GDM1 (cell line): Measurements from ENCODE around the gene PLEKHA7.
"Not testable (repeated sequence)": the region's sequence is repeated elsewhere in the genome, so short reads cannot be mapped to it uniquely, and the experiment has no call there.

Experiments used
- DNase-seq: peaks from one replicate; lab custom pipeline; 2025; lab: John Stamatoyannopoulos, UW

The PLEKHA7 gene

GRCh38 chr11:16880184-16880801 is 133.9 kb downstream of the PLEKHA7 start:
- no peak for DNase-seq

GRCh38 chr11:16879690-16880089 is 134.5 kb downstream of the PLEKHA7 start:
- no peak for DNase-seq

- DNase-seq, result no peak
Observed at GRCh38 chr11:16876837-16877236, 137.4 kb downstream of the PLEKHA7 start.

GRCh38 chr11:16876053-16876752 is 138.0 kb downstream of the PLEKHA7 start:
- no peak for DNase-seq

- DNase-seq, result no peak
Observed at GRCh38 chr11:16874275-16874975, 139.8 kb downstream of the PLEKHA7 start.

GRCh38 chr11:16873289-16873688 is 140.9 kb downstream of the PLEKHA7 start:
- DNase-seq, result no peak

- DNase-seq, result no peak
Observed at GRCh38 chr11:16871368-16871767, 142.8 kb downstream of the PLEKHA7 start.

- no peak for DNase-seq
Observed at GRCh38 chr11:16867097-16867496, 147.1 kb downstream of the PLEKHA7 start.

GRCh38 chr11:16864428-16864827 is 149.8 kb downstream of the PLEKHA7 start:
- DNase-seq, result not testable (repeated sequence)

- DNase-seq, result no peak
Observed at GRCh38 chr11:16863389-16863788, 150.8 kb downstream of the PLEKHA7 start.

GRCh38 chr11:16862726-16863125 is 151.5 kb downstream of the PLEKHA7 start:
- no peak for DNase-seq

GRCh38 chr11:16861862-16862261 is 152.4 kb downstream of the PLEKHA7 start:
- DNase-seq, result no peak

- DNase-seq, result no peak
Observed at GRCh38 chr11:16860617-16861016, 153.6 kb downstream of the PLEKHA7 start.

GRCh38 chr11:16859651-16860050 is 154.6 kb downstream of the PLEKHA7 start:
- DNase-seq, result no peak

- no peak for DNase-seq
Observed at GRCh38 chr11:16857186-16857585, 157.0 kb downstream of the PLEKHA7 start.

- DNase-seq, result no peak
Observed at GRCh38 chr11:16856022-16856471, 158.2 kb downstream of the PLEKHA7 start.

- DNase-seq, result no peak
Observed at GRCh38 chr11:16854979-16855378, 159.2 kb downstream of the PLEKHA7 start.

- DNase-seq, result no peak
Observed at GRCh38 chr11:16853859-16854258, 160.4 kb downstream of the PLEKHA7 start.

GRCh38 chr11:16853266-16853665 is 160.9 kb downstream of the PLEKHA7 start:
- DNase-seq, result no peak

GRCh38 chr11:16846305-16846704 is 167.9 kb downstream of the PLEKHA7 start:
- DNase-seq, result no peak

- no peak for DNase-seq
Observed at GRCh38 chr11:16844268-16844771, 169.9 kb downstream of the PLEKHA7 start.

GRCh38 chr11:16843294-16843693 is 170.9 kb downstream of the PLEKHA7 start:
- no peak for DNase-seq

GRCh38 chr11:16841984-16842383 is 172.2 kb downstream of the PLEKHA7 start:
- no peak for DNase-seq
